Neural cell (in vitro differentiated cells): ENCODE results near the gene STK24. TPM values are rescaled to one million over a fixed set of nuclear protein-coding genes. Genes with fewer than 3 reads are reported as not detected.

Experiments
- H2AFZ ChIP-seq: fragments of 200-600, 300-800 bp; sonication (generic), shearing (Covaris generic); 2 replicates; pipeline ENCODE4 v1.6.0; 2014; ENCODE audit warnings: low read depth, mild to moderate bottlenecking, antibody characterized with exemption, low read length, moderate library complexity
- H3F3A ChIP-seq: fragments of 200-600 bp; shearing (Covaris generic); 2 replicates; pipeline ENCODE4 v1.6.1; 2016; ENCODE audit warnings: mild to moderate bottlenecking, moderate library complexity, mixed read lengths, antibody characterized with exemption, low read length; ENCODE audit not compliant: insufficient read depth, poor library complexity, severe bottlenecking
- H3K27ac ChIP-seq: fragments of 200-600, 300-800 bp; sonication (generic), shearing (Covaris generic); 2 replicates; pipeline ENCODE4 v1.5.1; 2014; ENCODE audit warnings: mild to moderate bottlenecking, low read length, moderate library complexity
- H3K27me3 ChIP-seq: fragments of 300-800, 200-600 bp; sonication (generic), shearing (Covaris generic); 2 replicates; pipeline ENCODE4 v1.6.0; 2014; ENCODE audit warnings: mild to moderate bottlenecking, low read depth, low read length, moderate library complexity; ENCODE audit not compliant: insufficient read depth
- H3K36me3 ChIP-seq: fragments of 300-800, 200-600 bp; sonication (generic), shearing (Covaris generic); 2 replicates; pipeline ENCODE4 v1.5.1; 2014; ENCODE audit warnings: mild to moderate bottlenecking, antibody characterized with exemption, low read length, moderate library complexity; ENCODE audit not compliant: insufficient read depth
- H3K4me2 ChIP-seq: fragments of 300-800, 200-600 bp; sonication (generic), shearing (Covaris generic); 2 replicates; pipeline ENCODE4 v1.6.0; 2014; ENCODE audit warnings: mild to moderate bottlenecking, low read length
- H3K4me3 ChIP-seq: fragments of 300-800, 200-600 bp; sonication (generic), shearing (Covaris generic); 2 replicates; pipeline ENCODE4 v1.5.1; 2014; ENCODE audit warnings: mild to moderate bottlenecking, low read length, moderate library complexity
- H3K79me2 ChIP-seq: fragments of 200-600 bp; shearing (Covaris generic); replicated peaks from 2 replicates; pipeline ENCODE4 v1.6.0; 2014; ENCODE audit warnings: mild to moderate bottlenecking, low read length, moderate library complexity; ENCODE audit not compliant: insufficient read depth
- H3K9ac ChIP-seq: fragments of 300-800, 200-600 bp; sonication (generic), shearing (Covaris generic); 2 replicates; pipeline ENCODE4 v1.6.1; 2016; ENCODE audit warnings: mild to moderate bottlenecking, low read length, mixed read lengths
- H3K9me2 ChIP-seq: fragments of 200-600 bp; shearing (Covaris generic); 2 replicates; pipeline ENCODE4 v1.6.1; 2016; ENCODE audit warnings: mild to moderate bottlenecking, low read length, mixed read lengths; ENCODE audit not compliant: insufficient read depth
- H3K9me3 ChIP-seq: fragments of 200-600, 300-800 bp; sonication (generic), shearing (Covaris generic); 2 replicates; pipeline ENCODE4 v1.6.1; 2016; ENCODE audit warnings: mild to moderate bottlenecking, mixed run types, low read length, moderate library complexity, mixed read lengths
- H4K20me1 ChIP-seq: fragments of 200-600 bp; shearing (Covaris generic); 2 replicates; pipeline ENCODE4 v1.6.1; 2016; ENCODE audit warnings: mild to moderate bottlenecking, mixed run types; ENCODE audit not compliant: insufficient read depth
- CTCF ChIP-seq: fragments of 450-650 bp; IDR thresholded peaks from 2 replicates; pipeline ENCODE4 v1.5.1; 2014; ENCODE audit warnings: antibody characterized with exemption, mild to moderate bottlenecking, moderate library complexity; ENCODE audit not compliant: poor library complexity, severe bottlenecking
- EP300 ChIP-seq: fragments of 450-650 bp; conservative IDR thresholded peaks from 2 replicates; pipeline ENCODE4 v1.6.1; 2014; ENCODE audit warnings: antibody characterized with exemption, mild to moderate bottlenecking, moderate library complexity; ENCODE audit not compliant: poor library complexity, severe bottlenecking
- EZH2 ChIP-seq: fragments of 200-600, 300-800 bp; shearing (Covaris generic), sonication (generic); IDR thresholded peaks from 2 replicates; pipeline ENCODE4 v1.6.1; 2014; ENCODE audit warnings: antibody characterized with exemption, low read length, borderline replicate concordance, mild to moderate bottlenecking; ENCODE audit not compliant: insufficient read depth, poor library complexity, severe bottlenecking
- MXI1 ChIP-seq: fragments of 450-650 bp; conservative IDR thresholded peaks from 2 replicates; pipeline ENCODE4 v1.6.1; 2014; ENCODE audit warnings: antibody characterized with exemption, mild to moderate bottlenecking; ENCODE audit not compliant: poor library complexity, severe bottlenecking
- POLR2AphosphoS5 ChIP-seq: IDR thresholded peaks from 2 replicates; pipeline ENCODE4 v1.6.1; 2012
- RAD21 ChIP-seq: fragments of 450-650 bp; conservative IDR thresholded peaks from 2 replicates; pipeline ENCODE4 v1.6.1; 2014; ENCODE audit warnings: antibody characterized with exemption, mild to moderate bottlenecking, moderate library complexity
- REST ChIP-seq: IDR thresholded peaks from 2 replicates; pipeline ENCODE4 v1.6.1; 2012; ENCODE audit warnings: borderline replicate concordance
- SMC3 ChIP-seq: fragments of 450-650 bp; conservative IDR thresholded peaks from 2 replicates; pipeline ENCODE4 v1.6.1; 2014; ENCODE audit warnings: antibody characterized with exemption, mild to moderate bottlenecking, moderate library complexity; ENCODE audit not compliant: poor library complexity
- TAF1 ChIP-seq: IDR thresholded peaks from 2 replicates; pipeline ENCODE4 v1.6.1; 2012; ENCODE audit warnings: low read depth
- polyA plus RNA-seq: library from polyadenylated mRNA; depleted of rRNA; stranded (reverse); fragments of >200 nt; gene quantifications from 2 replicates; pipeline ENCODE4 v1.2.3, GENCODE V29; 2014

STK24 gene
- polyA plus RNA-seq, 1 donor from 2014 or later, result 66.0 TPM

- no peaks in the 10 kb centered on the region for H3F3A ChIP-seq
- H3K79me2 ChIP-seq, result peaks cover 27% of the 10 kb centered on the region
- no peaks in the 10 kb centered on the region for H3K27me3 ChIP-seq
- H3K36me3 ChIP-seq, result no peaks in the 10 kb centered on the region
- H3K9ac ChIP-seq, result no peak overlapping the region
- no peak overlapping the region for H2AFZ ChIP-seq
- H3K27ac ChIP-seq, result no peak overlapping the region
- H3K4me3 ChIP-seq, result no peak overlapping the region
- no peaks in the 10 kb centered on the region for H3K9me2 ChIP-seq
- H4K20me1 ChIP-seq, result no peaks in the 10 kb centered on the region
- no peak for TF ChIP-seq EP300
- no peak for TF ChIP-seq CTCF
- TF ChIP-seq RAD21, result no peak
- TF ChIP-seq REST, result no peak
- TF ChIP-seq TAF1, result no peak
- TF ChIP-seq SMC3, result no peak
- TF ChIP-seq MXI1, result no peak
- no peak for TF ChIP-seq EZH2
- no peak for TF ChIP-seq POLR2AphosphoS5
- H3K9me3 ChIP-seq, result no peaks in the 10 kb centered on the region
- H3K4me2 ChIP-seq, result no peak overlapping the region
Measured at GRCh38 chr13:98527526-98527925, 49.4 kb downstream of the STK24 start.

GRCh38 chr13:98526182-98526512 lies 50.8 kb downstream of the STK24 start:
- Histone ChIP-seq H3K36me3 (no peaks in the 10 kb centered on the region), H3F3A (no peaks in the 10 kb centered on the region), H3K79me2 (peaks cover 30% of the 10 kb centered on the region), H3K4me2 (no peak overlapping the region), H3K27ac (no peak overlapping the region), H2AFZ (no peak overlapping the region), H3K9ac (no peak overlapping the region), H4K20me1 (no peaks in the 10 kb centered on the region), H3K9me2 (no peaks in the 10 kb centered on the region), H3K9me3 (no peaks in the 10 kb centered on the region), H3K4me3 (no peak overlapping the region), H3K27me3 (no peaks in the 10 kb centered on the region)
- TF ChIP-seq EZH2, result no peak
- no peak for TF ChIP-seq MXI1
- no peak for TF ChIP-seq TAF1
- no peak for TF ChIP-seq POLR2AphosphoS5
